ENCODE data around the gene UTP20. TPM values are rescaled to one million over a fixed set of nuclear protein-coding genes. Genes with fewer than 3 reads are reported as not detected.

UTP20 gene
- polyA plus RNA-seq: 1 to 10 TPM; 2.2 to 5.1 (median 2.6) TPM

DNA sequence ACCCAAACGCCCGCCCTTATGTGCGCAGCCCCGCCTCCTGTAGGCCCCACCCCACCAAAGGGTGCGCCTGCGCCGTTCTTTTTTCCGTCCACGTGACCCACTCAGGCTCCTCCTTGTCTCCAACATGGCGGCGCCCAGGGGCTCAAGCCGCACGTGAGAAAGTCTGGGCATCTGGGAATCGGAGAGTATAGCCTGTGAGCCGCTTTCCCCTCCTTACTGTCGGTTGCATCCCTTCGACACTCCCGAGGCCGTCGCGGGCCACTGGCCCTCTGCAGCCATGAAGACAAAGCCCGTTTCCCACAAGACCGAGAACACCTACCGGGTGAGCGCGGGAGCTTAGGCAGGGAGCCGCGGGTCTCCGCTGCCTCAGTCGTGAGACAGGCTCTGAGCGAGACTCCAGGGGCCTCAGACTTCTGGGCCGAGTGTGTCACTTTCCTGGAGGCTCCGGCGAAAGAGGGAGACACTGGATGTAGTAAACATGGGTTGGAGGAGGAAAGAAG is at the start of gene UTP20:
Gene UTP20, plus strand, starts transcription at position 100 of the 500 bp plus-strand sequence. Its CDS starts 178 bp downstream, at position 278.
- 0% methylated on average over 34 of the region's 34 CpGs for WGBS, 3 donors
- no peak within 1 kb of the TSS for H3K27ac ChIP-seq (ENCODE audit: low read depth, low read length)

- 49 to 60% (median 55%) methylated on average over 5 of the region's 5 CpGs for WGBS, 3 donors
- H3K27ac ChIP-seq (ENCODE audit: low read depth, low read length): no peak overlapping the region
Measured at GRCh38 chr12:101230547-101230946, 49.4 kb upstream of the UTP20 start.

DNA sequence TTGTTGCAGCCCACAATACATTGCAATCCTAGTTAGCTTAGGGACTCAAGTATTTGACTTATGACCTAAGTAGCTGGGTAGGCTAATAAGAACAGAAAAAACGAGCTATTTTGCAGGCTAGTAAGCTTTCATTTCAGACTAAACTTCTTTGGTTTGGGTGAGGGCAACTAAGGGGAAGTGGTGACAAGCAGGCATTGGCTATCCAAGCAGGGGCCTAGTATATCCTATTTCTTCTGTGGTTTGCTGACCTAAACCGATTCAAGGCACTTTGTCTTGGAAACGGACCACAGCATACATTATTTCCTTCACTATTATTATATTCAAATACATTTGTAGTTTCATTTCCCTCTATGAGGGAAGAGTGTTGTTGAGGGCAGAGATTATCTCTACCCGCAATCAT is 48.3 kb upstream of the UTP20 start:
- WGBS, 3 donors: 53 to 56% (median 56%) methylated on average over 4 of the region's 4 CpGs
- H3K27ac ChIP-seq (ENCODE audit: low read depth, low read length): no peak overlapping the region

DNA sequence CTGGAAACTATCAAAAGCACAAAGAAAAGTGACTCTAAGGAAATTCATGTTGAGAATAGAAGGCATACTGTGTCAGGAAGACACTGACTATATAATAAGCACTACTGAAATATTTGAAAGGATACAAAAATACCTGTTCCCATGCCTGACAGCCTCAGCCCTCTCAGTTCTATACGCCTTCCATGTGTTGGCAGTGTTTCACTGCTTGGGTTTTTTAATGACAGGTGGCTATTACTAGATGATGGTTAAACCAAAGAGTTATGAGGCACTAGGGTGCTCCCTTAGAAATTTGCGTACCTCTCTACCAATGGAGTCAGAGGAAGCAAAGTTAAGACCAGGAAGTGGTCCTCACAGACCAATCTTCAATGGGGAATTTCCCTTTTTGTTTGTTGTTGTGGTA is 44.2 kb upstream of the UTP20 start:
- no peak overlapping the region for H3K27ac ChIP-seq (ENCODE audit: low read depth, low read length)
- 70 to 86% (median 75%) methylated on average over 2 of the region's 2 CpGs for WGBS, 3 donors

DNA sequence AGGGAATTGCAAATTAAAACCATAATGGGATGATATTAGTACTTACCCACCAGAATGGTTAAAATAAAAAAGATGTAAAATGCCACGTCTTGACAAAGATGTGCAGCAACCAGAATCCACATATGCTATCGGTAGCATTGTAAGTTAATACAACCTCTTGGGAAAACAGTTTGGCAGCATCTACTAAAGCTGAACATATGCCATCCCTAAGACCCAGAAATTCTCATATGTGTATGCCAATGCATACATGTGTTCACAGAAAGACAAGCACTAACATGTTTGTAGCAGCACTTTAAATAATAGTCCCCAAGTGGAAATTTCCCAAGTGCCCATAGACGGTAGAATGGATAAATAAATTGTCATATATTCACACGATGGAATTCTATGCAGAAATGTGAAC is 41.6 kb upstream of the UTP20 start:
- no peak overlapping the region for H3K27ac ChIP-seq (ENCODE audit: low read depth, low read length)
- 73 to 85% (median 84%) methylated on average over 4 of the region's 4 CpGs for WGBS, 3 donors

- no peak overlapping the region for H3K27ac ChIP-seq (ENCODE audit: low read depth, low read length)
- 69 to 85% (median 75%) methylated on average over 6 of the region's 6 CpGs for WGBS, 3 donors
Measured at GRCh38 chr12:101238800-101239329, 41.0 kb upstream of the UTP20 start.

DNA sequence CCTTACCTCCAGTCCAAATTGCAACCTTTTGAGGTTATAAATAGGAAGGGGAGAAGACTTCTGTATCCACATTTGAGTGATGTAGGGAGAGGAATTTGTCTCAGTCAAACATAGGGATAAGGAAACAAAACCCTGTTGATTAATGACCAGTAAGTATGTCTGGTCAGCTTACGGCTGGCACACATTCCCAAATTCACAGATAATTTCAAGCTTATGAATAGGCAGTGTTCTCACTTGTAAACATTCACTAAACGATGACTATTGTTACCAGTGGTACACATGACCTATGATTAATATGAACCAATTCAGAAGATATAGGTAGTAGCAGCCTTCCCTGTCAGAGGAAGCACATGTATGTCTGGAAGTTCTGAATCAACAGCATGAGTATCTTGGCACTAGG is 36.8 kb upstream of the UTP20 start:
- 21 to 55% (median 47%) methylated on average over 2 of the region's 2 CpGs for WGBS, 3 donors

DNA sequence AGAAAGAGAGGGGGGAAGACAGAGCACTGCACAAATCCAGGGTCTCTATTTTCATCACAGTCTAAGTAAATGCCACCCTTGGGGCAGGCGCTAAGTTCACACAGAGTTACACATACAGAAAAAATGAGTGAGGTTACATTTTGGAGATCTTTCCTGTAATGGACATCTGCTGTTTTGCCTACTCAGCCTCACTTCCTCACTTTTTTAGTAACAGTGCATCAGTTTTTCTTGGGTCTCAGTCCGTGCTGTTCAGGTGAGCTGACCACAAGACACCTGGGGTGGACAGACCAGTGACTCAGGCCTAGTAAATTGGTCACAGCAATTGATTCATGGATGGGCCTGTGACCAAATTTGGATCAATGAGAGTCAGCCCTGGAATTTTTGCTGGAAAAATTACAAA is 36.3 kb upstream of the UTP20 start:
- no peak overlapping the region for H3K27ac ChIP-seq (ENCODE audit: low read depth, low read length)
- 73 to 92% (median 90%) methylated on average over 2 of the region's 2 CpGs for WGBS, 3 donors

More for the DNA sequence above, 36.8 kb upstream of the UTP20 start:
- no peak overlapping the region for H3K27ac ChIP-seq (ENCODE audit: low read depth, low read length)

- H3K27ac ChIP-seq (ENCODE audit: low read depth, low read length): no peak overlapping the region
- 58 to 70% (median 66%) methylated on average over 4 of the region's 4 CpGs for WGBS, 3 donors
Measured at GRCh38 chr12:101256266-101256665, 23.6 kb upstream of the UTP20 start.

- H3K27ac ChIP-seq (ENCODE audit: low read depth, low read length): no peak overlapping the region
- WGBS, 3 donors: 72 to 84% (median 81%) methylated on average over 4 of the region's 4 CpGs
Measured at GRCh38 chr12:101257357-101257756, 22.5 kb upstream of the UTP20 start.

DNA sequence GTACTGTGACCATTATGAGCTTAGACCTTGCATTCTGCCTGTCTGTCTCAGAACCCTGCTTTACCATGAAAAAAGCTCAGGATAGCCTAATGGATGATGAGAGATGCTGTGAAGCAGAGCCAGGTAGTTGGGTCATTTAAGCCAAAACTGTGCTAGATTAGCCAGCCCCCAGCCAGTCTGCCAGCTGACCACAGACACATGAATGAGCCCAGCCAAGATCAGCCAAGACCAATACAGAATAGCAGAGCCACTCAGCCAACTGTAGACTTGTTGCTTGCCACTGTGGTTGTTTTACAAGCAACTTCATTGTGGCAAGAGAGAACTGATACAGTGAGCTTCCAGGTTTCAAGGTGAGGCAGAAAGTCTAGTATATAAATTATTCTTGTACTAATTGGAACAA is 12.8 kb upstream of the UTP20 start:
- no peak overlapping the region for H3K27ac ChIP-seq (ENCODE audit: low read depth, low read length)

GRCh38 chr12:101276433-101276832 is 3.5 kb upstream of the UTP20 start:
- 61 to 85% (median 83%) methylated on average over 1 of the region's 1 CpG for WGBS, 3 donors
- no peak overlapping the region for H3K27ac ChIP-seq (ENCODE audit: low read depth, low read length)

DNA sequence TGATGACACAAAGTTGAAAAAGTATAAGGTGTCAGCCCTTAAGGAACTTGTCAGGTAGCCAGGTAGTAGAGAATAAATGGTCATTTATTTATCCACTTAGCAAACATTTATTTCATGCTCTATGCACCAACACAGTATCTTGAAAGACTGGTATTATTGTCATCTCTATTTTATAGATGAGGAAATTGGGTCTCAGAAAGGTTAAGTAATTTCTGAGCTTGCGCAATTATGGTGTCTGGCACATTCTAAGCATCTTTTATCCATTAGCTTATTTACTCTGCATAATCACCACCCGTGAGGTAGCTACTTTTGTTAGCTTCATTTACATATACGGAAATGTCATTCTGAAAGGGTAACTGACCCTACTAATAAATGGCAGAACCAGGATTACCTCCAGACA is 2.5 kb upstream of the UTP20 start:
- no peak overlapping the region for H3K27ac ChIP-seq (ENCODE audit: low read depth, low read length)
- WGBS, 3 donors: 67 to 78% (median 73%) methylated on average over 3 of the region's 3 CpGs

- 67 to 85% (median 85%) methylated on average over 3 of the region's 3 CpGs for WGBS, 3 donors
- no peak overlapping the region for H3K27ac ChIP-seq (ENCODE audit: low read depth, low read length)
Measured at GRCh38 chr12:101287357-101287756, 7.5 kb downstream of the UTP20 start.

- WGBS, 3 donors: 86 to 95% (median 90%) methylated on average over 4 of the region's 4 CpGs
Measured at GRCh38 chr12:101297661-101298060, 17.8 kb downstream of the UTP20 start.

DNA sequence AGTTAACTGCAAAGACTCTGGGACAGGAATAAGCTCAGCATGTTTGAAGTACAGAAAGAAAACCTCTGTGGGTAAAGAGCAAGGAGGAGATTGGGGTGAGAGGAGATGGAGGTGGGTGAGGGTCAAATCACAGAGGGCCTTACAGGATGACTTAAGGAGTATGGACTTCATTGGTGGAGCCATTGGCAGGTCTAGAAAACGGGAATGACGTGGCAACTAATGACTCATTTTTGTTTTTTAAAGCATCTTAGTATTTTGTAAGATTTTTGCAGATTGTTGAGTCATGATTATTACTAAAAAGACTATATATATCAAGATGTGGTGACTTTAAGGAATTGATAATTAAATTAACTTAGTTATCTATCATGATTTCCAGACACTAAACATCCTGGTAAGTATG is 18.5 kb downstream of the UTP20 start:
- H3K27ac ChIP-seq (ENCODE audit: low read depth, low read length): no peak overlapping the region
- WGBS, 3 donors: 87 to 94% (median 88%) methylated on average over 2 of the region's 2 CpGs

More at GRCh38 chr12:101297661-101298060, 17.8 kb downstream of the UTP20 start:
- no peak overlapping the region for H3K27ac ChIP-seq (ENCODE audit: low read depth, low read length)

DNA sequence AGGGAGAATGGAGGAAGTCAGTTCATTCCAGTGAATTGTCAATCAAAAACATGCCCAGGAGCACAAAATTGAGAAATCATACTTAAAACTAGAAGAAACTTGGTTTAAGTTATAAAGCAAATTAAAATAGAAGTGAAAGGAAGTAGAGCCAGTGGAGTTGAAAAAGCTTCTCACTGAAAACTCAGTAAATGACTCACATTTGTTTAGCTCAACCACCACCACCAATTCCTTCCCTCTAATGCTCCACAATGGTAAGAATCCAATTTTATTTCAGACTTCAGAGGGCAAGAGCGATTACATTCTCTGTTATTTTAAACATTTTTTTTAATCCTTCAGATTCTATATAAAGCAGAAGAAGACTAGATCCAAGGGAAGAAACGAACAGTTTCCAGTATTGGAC is 19.4 kb downstream of the UTP20 start:
- 89 to 96% (median 90%) methylated on average over 2 of the region's 2 CpGs for WGBS, 3 donors
- no peak overlapping the region for H3K27ac ChIP-seq (ENCODE audit: low read depth, low read length)

GRCh38 chr12:101299931-101300330 is 20.0 kb downstream of the UTP20 start:
- H3K27ac ChIP-seq (ENCODE audit: low read depth, low read length): no peak overlapping the region
- WGBS, 3 donors: 68 to 95% (median 89%) methylated on average over 3 of the region's 3 CpGs

DNA sequence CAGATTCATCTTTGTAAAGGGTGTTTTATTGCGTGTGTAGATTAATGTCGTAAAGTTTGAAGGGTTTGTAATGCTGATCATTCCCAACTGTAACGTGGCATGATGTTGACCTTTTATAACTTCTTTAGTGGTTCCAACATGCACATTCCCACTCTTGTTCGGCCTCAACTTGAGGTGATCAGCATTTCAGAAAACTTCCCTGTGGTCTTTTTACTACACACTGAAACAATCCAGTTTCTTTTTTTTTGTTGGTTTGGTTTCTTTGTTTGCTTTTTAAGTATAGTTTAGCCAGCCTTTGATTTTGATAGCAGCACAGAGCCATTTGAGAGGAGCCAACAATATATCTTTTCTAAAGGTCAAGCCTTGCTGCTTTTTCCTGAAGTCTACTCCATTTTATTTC is 22.8 kb downstream of the UTP20 start:
- WGBS, 3 donors: 90 to 96% (median 91%) methylated on average over 4 of the region's 4 CpGs
- H3K27ac ChIP-seq (ENCODE audit: low read depth, low read length): no peak overlapping the region

DNA sequence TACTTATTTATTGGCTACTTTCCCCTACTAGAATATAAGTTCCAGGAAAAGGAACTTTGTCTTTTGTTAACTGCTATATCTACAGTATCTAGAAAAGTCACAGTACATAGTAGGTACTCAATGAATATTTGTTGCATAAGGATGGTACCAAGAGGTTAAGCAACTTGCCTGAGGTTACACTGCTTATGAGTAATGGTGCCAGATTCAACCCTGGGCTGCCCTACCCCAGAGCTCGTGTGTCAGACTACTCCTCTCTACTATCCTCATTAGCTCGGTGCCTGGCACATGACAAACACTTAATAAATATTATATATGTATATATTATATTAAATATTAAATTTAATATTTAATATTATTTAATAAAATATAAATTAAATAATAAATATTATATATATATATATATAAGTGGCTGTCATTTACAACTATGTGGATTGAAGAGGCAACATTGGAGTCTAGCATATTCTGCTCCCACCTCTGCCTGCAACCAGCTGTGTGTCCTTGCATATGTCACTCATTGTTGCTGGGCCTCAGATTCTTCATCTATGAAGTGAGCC is 25.4 kb downstream of the UTP20 start:
- H3K27ac ChIP-seq (ENCODE audit: low read depth, low read length): no peak overlapping the region
- WGBS, 3 donors: 92 to 94% (median 93%) methylated on average over 2 of the region's 2 CpGs

Measured in adipose tissue (tissue), 3 donors.